Measurements from ENCODE around the gene CMTM6. TPM values are rescaled to one million over a fixed set of nuclear protein-coding genes. Genes with fewer than 3 reads are reported as not detected.

CMTM6 gene
- 60.8 and 68.6 TPM in 2 replicates for total RNA-seq (2013; cell fraction: nucleolus; rRNA removed)
- total RNA-seq (2014; rRNA removed) = 61.8 and 75.1 TPM in 2 replicates
- 73.5 and 74.7 TPM in 2 replicates for total RNA-seq (2014; rRNA removed; fragmentation: Illumina TruSeq; extraction: Trizol)
- 51.2 and 54.4 TPM in 2 replicates for total RNA-seq (2021)
- polyA plus RNA-seq (2011; ENCODE audit: low read depth) = 12.6 TPM
- 92.6 and 138 TPM in 2 replicates for polyA plus RNA-seq (2011; rRNA removed)
- 32.5 and 34.3 TPM in 2 replicates for polyA plus RNA-seq (2011; cell fraction: cytosol; rRNA removed)
- polyA plus RNA-seq (2011; cell fraction: nucleus; rRNA removed) = 15.2 and 17.9 TPM in 2 replicates
- polyA plus RNA-seq (2012) = 19.5 and 21.1 TPM in 2 replicates
- 61.0 and 74.5 TPM in 2 replicates for polyA plus RNA-seq (2014; fragmentation: Illumina TruSeq; extraction: Trizol)
- polyA plus RNA-seq (2014; fragmentation: Nextera tagmentation; extraction: Ambion mirVana) = 10 to 100 TPM; 27.1 to 39.0 TPM
- 43.9 and 52.4 TPM in 2 replicates for polyA plus RNA-seq (2014; rRNA removed)
- 10 to 100 TPM; 92.3 to 97.3 TPM for polyA plus RNA-seq (2016; fragmentation: Nextera tagmentation; extraction: Ambion mirVana)
- 36.8 and 51.9 TPM in 2 replicates for polyA minus RNA-seq (2011; rRNA and poly(A)+ RNA removed)
- 16.0 and 22.4 TPM in 2 replicates for polyA minus RNA-seq (2011; cell fraction: cytosol; rRNA and poly(A)+ RNA removed)
- polyA minus RNA-seq (2011; cell fraction: nucleus; rRNA and poly(A)+ RNA removed) = 7.6 and 12.7 TPM in 2 replicates
- Bru-seq, nascent RNA = percentile 93 among the genes with signal in this experiment
- percentile 97 among the genes with signal in this experiment for BruChase-seq, experiment 1, labeled RNA remaining after a 6-hour chase
- percentile 95 among the genes with signal in this experiment for BruChase-seq, experiment 2, labeled RNA remaining after a 2-hour chase
- long read RNA-seq, experiment 1, transcript CMTM6-201 (4 exons, 3,863 nt) = major isoform, 204 of 218 reads
- long read RNA-seq, experiment 1, partial matches to known transcripts = 1 of 218 reads
- long read RNA-seq, experiment 1, other reads (novel, unspliced or antisense) = 13 of 218 reads
- long read RNA-seq, experiment 2, transcript CMTM6-201 (4 exons, 3,863 nt) = major isoform, 2,005 of 2,061 reads
- long read RNA-seq, experiment 2, partial matches to known transcripts = 31 of 2,061 reads
- long read RNA-seq, experiment 2, other reads (novel, unspliced or antisense) = 20 of 2,061 reads

- H3K27me3 ChIP-seq (replicated peaks in 1 of 2; ENCODE audit: control insufficient read depth in 2 of 2, insufficient read depth in 2 of 2, low read length in 1 of 2) = no peaks in the 10 kb centered on the region
- intact Hi-C loops (cut with micrococcal nuclease; ENCODE audit: unreplicated experiment) (loop anchor here (5.0 kb wide), 1 partner anchor 80 kb away; no protein-coding TSS in a partner anchor), in situ Hi-C loops (cut with MboI) (loop anchor here (10.0 kb wide), 2 partner anchors 432 to 582 kb away; no protein-coding TSS in a partner anchor)
- H3K4me1 ChIP-seq (ENCODE audit: control insufficient read depth, insufficient read depth, low read length) = peaks cover 4% of the 10 kb centered on the region; the same call in 1 of the 2 replicates
- H3K27ac ChIP-seq (ENCODE audit: control insufficient read depth, insufficient read depth) = peak within 1 kb of the TSS; percentile 78
- ChIA-PET RAD21 (ENCODE audit: unreplicated experiment) (interaction anchor here (0.9 to 3.3 kb wide), 15 partner anchors 8 to 128 kb away, joined by 3 to 27 read pairs (median 4); partner anchors contain the start of genes CMTM7 and DYNC1LI1), POLR2A (interaction anchor here (1.0 to 1.3 kb wide), 4 partner anchors 45 to 82 kb away, joined by 3 to 8 read pairs (median 4); no protein-coding TSS in a partner anchor), CTCF (interaction anchor here (0.6 to 2.6 kb wide), 8 partner anchors 8 to 427 kb away, joined by 3 to 13 read pairs (median 4); no protein-coding TSS in a partner anchor), SMC1A (ENCODE audit: uncharacterized antibody, unreplicated experiment) (interaction anchor here (0.6 to 6.0 kb wide), 17 partner anchors 9 to 281 kb away, joined by 3 to 61 read pairs (median 4); no protein-coding TSS in a partner anchor)
- ATAC-seq (peak; percentile 85), FAIRE-seq (peak; percentile 23), DNase-seq (ENCODE audit: low read depth, low spot score) (no peak)
- H2AFZ ChIP-seq (ENCODE audit: control insufficient read depth, low read depth, low read length) = peak within 1 kb of the TSS; percentile 98
- H4K20me1 ChIP-seq (ENCODE audit: control insufficient read depth, insufficient read depth) = no peaks in the 10 kb centered on the region
- no TSS peak for BruUV-seq (replicated peaks)
- under 1% methylated on average over 53 of the region's 61 CpGs for WGBS (ENCODE audit: insufficient coverage, insufficient replicate concordance, low lambda C conversion rate, missing lambda C conversion rate)
- H3K9me3 ChIP-seq (replicated peaks; ENCODE audit: control insufficient read depth, insufficient read depth, low read length) = no peaks in the 10 kb centered on the region
- H3K9ac ChIP-seq (ENCODE audit: control insufficient read depth, insufficient read depth, low read length) = peak within 1 kb of the TSS; percentile 83
- H3K4me3 ChIP-seq = peak within 1 kb of the TSS; percentile 88
- H3K36me3 ChIP-seq (ENCODE audit: control insufficient read depth in 2 of 2, insufficient read depth in 2 of 2, low read length in 1 of 2) = no peaks in the 10 kb centered on the region
- H3K4me2 ChIP-seq (ENCODE audit: control insufficient read depth, insufficient read depth) = peak within 1 kb of the TSS; percentile 97
- peaks cover 16% of the 10 kb centered on the region for H3K79me2 ChIP-seq (ENCODE audit: control insufficient read depth, insufficient read depth, low read length)
- peak; percentile 81; the same call in 1 of the 2 replicates for TF ChIP-seq CBFB (IDR thresholded peaks at IDR 0.05; ENCODE audit: low read depth)
- 0 out of 2 replicates have a peak, but pooled peaks have one; percentile 30 for TF ChIP-seq ZBTB40 (IDR thresholded peaks at IDR 0.05; ENCODE audit: borderline replicate concordance)
- no peak for TF ChIP-seq CBX5 (IDR thresholded peaks at IDR 0.05; ENCODE audit: low read depth)
- no peak for TF ChIP-seq ATF3 (IDR thresholded peaks at IDR 0.05; ENCODE audit: borderline replicate concordance, extremely low read depth, low read depth, low read length)
- TF ChIP-seq YBX1 (IDR thresholded peaks at IDR 0.05) = no peak
- no peak for TF ChIP-seq ESRRA (IDR thresholded peaks at IDR 0.05; ENCODE audit: low read length)
- no peak for TF ChIP-seq ELK1 (IDR thresholded peaks at IDR 0.05; ENCODE audit: low read depth, low read length)
These were observed at the start of gene CMTM6 for GRCh38 chr3:32502118-32502945. TSS of gene CMTM6 (minus strand) at chr3:32502852. CDS start at chr3:32502745, 107 bp downstream.

All from GM12878 (cell line).